Loucy (cell line): Measurements from ENCODE around the gene OOSP4A.

Source experiments
- EZH2phosphoT487 ChIP-seq: fragments of 200-600 bp; IDR thresholded peaks from 2 replicates; pipeline ENCODE4 v1.6.1; 2018; ENCODE audit warnings: antibody characterized with exemption, mild to moderate bottlenecking, moderate library complexity, borderline replicate concordance
- TF ChIP-seq, protein P1 (sequence below): fragments of 200-600 bp; sonication (generic); conservative IDR thresholded peaks from 2 replicates; pipeline ENCODE4 v1.5.1; 2014; ENCODE audit warnings: mild to moderate bottlenecking, antibody characterized with exemption, low read length

DNA sequence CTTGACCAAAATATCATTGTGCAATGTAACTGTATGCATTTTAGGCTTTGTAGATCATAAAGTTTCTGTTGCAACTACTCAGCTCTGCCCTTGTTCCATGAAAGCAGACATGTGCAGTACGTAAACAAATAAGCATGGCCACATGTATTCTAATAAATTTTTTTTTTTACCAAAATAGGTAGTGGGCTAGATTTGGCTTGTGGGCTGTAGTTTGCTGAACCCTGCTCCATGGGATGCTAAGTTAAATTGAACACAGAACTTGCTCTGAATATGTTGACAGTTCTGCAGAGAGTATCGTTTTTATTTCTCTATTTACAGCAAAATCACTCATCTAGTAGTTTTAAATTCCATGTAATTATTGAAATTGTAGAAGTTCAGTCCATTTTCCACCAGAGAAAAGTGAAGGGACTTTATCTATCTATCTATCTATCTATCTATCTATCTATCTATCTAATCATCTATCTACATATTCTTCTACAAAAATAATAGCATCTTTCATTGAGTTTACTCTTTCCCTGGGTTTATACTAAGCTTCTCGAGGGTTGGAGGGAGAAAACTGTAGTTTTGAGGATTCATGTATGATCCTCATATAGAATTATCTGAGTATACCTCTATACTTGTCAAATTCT, 9.5 kb upstream of the OOSP4A start:
- TF ChIP-seq, protein P1, sequence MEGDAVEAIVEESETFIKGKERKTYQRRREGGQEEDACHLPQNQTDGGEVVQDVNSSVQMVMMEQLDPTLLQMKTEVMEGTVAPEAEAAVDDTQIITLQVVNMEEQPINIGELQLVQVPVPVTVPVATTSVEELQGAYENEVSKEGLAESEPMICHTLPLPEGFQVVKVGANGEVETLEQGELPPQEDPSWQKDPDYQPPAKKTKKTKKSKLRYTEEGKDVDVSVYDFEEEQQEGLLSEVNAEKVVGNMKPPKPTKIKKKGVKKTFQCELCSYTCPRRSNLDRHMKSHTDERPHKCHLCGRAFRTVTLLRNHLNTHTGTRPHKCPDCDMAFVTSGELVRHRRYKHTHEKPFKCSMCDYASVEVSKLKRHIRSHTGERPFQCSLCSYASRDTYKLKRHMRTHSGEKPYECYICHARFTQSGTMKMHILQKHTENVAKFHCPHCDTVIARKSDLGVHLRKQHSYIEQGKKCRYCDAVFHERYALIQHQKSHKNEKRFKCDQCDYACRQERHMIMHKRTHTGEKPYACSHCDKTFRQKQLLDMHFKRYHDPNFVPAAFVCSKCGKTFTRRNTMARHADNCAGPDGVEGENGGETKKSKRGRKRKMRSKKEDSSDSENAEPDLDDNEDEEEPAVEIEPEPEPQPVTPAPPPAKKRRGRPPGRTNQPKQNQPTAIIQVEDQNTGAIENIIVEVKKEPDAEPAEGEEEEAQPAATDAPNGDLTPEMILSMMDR, result no peak
- TF ChIP-seq EZH2phosphoT487, result no peak
